Renal cortex interstitium (tissue), 3 donors: ENCODE data around the gene DPPA4. TPM values are rescaled to one million over a fixed set of nuclear protein-coding genes. Genes with fewer than 3 reads are reported as not detected.

Experiments
- polyA plus RNA-seq, 3 donors: library from polyadenylated mRNA; unstranded; fragments of 120-200 nt; gene quantifications; one replicate each; pipeline ENCODE4 v1.2.1, GENCODE V29; 2013; ENCODE audit not compliant: insufficient read length in 3 of 3

DPPA4 gene
- polyA plus RNA-seq, 3 donors = 2.9 to 4.8 (median 3.9) TPM

Other genes with a start within 250 kb of the DPPA4 start
- gene MORC1, start 219.4 kb downstream of the DPPA4 start, polyA plus RNA-seq = under 1 TPM; 0.57 to 0.78 (median 0.59) TPM
- 10 to 100 TPM; 16.4 to 23.7 (median 21.3) TPM for gene C3orf85, start 200.8 kb downstream of the DPPA4 start, polyA plus RNA-seq
- under 1 TPM; 0.90 to 0.93 (median 0.92) TPM for gene DPPA2, start 21.0 kb downstream of the DPPA4 start, polyA plus RNA-seq